ENCODE results near the gene HOXA3. TPM values are rescaled to one million over a fixed set of nuclear protein-coding genes. Genes with fewer than 3 reads are reported as not detected.

HOXA3 gene
- polyA plus RNA-seq, 3 donors, result not detected

GRCh38 chr7:27122077-27122910, 30.1 kb downstream of the HOXA3 start:
- Mint-ChIP-seq H3K4me3 (no peak overlapping the region), H3K27ac (no peak overlapping the region), H3K36me3 (no peaks in the 10 kb centered on the region), H3K27me3 (ENCODE audit: low read depth in 3 of 3) (peaks cover 1 to 3% (median 2%) of the 10 kb centered on the region in 3 donors), H3K9me3 (peaks cover 0 to 3% (median 0%) of the 10 kb centered on the region in 7 donors), H3K4me1 (peaks cover 8% of the 10 kb centered on the region)
- Histone ChIP-seq H3K27ac (ENCODE audit: low read depth in 1 of 2, low read length in 2 of 2) (no peak overlapping the region), H3K9ac (ENCODE audit: insufficient read depth, low read length, poor library complexity, severe bottlenecking) (no peak overlapping the region), H3K4me2 (replicated peaks; ENCODE audit: extremely low read depth, low read length, poor library complexity, severe bottlenecking) (no peak overlapping the region), H3K4me1 (ENCODE audit: control insufficient read depth in 1 of 2, insufficient read depth in 2 of 2, low read length in 2 of 2) (no peaks in the 10 kb centered on the region), H4K20me1 (ENCODE audit: insufficient read depth, low read length) (no peaks in the 10 kb centered on the region), H3K4me3 (replicated peaks in 1 of 3; ENCODE audit: low read depth in 2 of 3, low read length in 3 of 3) (no peak overlapping the region), H3K79me2 (ENCODE audit: insufficient read depth, low read length) (no peaks in the 10 kb centered on the region), H3K36me3 (replicated peaks in 1 of 2; ENCODE audit: control insufficient read depth in 1 of 2, insufficient read depth in 2 of 2, low read length in 2 of 2) (no peaks in the 10 kb centered on the region), H2AFZ (ENCODE audit: insufficient read depth, low read depth, low read length, poor library complexity, severe bottlenecking) (no peak overlapping the region), H3K9me3 (replicated peaks in 1 of 2; ENCODE audit: control insufficient read depth in 1 of 2, insufficient read depth in 1 of 2, low read length in 2 of 2) (no peaks in the 10 kb centered on the region), H3K27me3 (ENCODE audit: control insufficient read depth in 2 of 2, insufficient read depth in 2 of 2, low read length in 2 of 2) (no peaks in the 10 kb centered on the region)
- no peak for TF ChIP-seq CTCF (IDR thresholded peaks at IDR 0.05)
- no peak for DNase-seq
- intact Hi-C loops (cut with micrococcal nuclease), result no loop called here
- over 99% methylated on average over 21 of the region's 42 CpGs for WGBS (ENCODE audit: insufficient coverage)

- no peaks in the 10 kb centered on the region for H3K27me3 ChIP-seq (ENCODE audit: control insufficient read depth in 2 of 2, insufficient read depth in 2 of 2, low read length in 2 of 2)
- Mint-ChIP-seq H3K4me1 (peaks cover 8% of the 10 kb centered on the region), H3K36me3 (no peaks in the 10 kb centered on the region), H3K27ac (no peak overlapping the region), H3K27me3 (ENCODE audit: low read depth in 3 of 3) (peaks cover 2 to 3% (median 2%) of the 10 kb centered on the region in 3 donors), H3K4me3 (no peak overlapping the region), H3K9me3 (peaks cover 0 to 3% (median 0%) of the 10 kb centered on the region in 7 donors)
- H3K4me2 ChIP-seq (replicated peaks; ENCODE audit: extremely low read depth, low read length, poor library complexity, severe bottlenecking), result no peak overlapping the region
- no peak overlapping the region for H2AFZ ChIP-seq (ENCODE audit: insufficient read depth, low read depth, low read length, poor library complexity, severe bottlenecking)
- H3K4me3 ChIP-seq (replicated peaks in 1 of 3; ENCODE audit: low read depth in 2 of 3, low read length in 3 of 3), result no peak overlapping the region
- H3K36me3 ChIP-seq (replicated peaks in 1 of 2; ENCODE audit: control insufficient read depth in 1 of 2, insufficient read depth in 2 of 2, low read length in 2 of 2), result no peaks in the 10 kb centered on the region
- H3K9me3 ChIP-seq (replicated peaks in 1 of 2; ENCODE audit: control insufficient read depth in 1 of 2, insufficient read depth in 1 of 2, low read length in 2 of 2), result no peaks in the 10 kb centered on the region
- intact Hi-C loops (cut with micrococcal nuclease), result no loop called here
- no peaks in the 10 kb centered on the region for H3K79me2 ChIP-seq (ENCODE audit: insufficient read depth, low read length)
- no peak overlapping the region for H3K27ac ChIP-seq (ENCODE audit: low read depth in 1 of 2, low read length in 2 of 2)
- no peaks in the 10 kb centered on the region for H3K4me1 ChIP-seq (ENCODE audit: control insufficient read depth in 1 of 2, insufficient read depth in 2 of 2, low read length in 2 of 2)
- no peak for DNase-seq
- no peaks in the 10 kb centered on the region for H4K20me1 ChIP-seq (ENCODE audit: insufficient read depth, low read length)
- no peak overlapping the region for H3K9ac ChIP-seq (ENCODE audit: insufficient read depth, low read length, poor library complexity, severe bottlenecking)
- no peak for TF ChIP-seq CTCF (IDR thresholded peaks at IDR 0.05)
- WGBS (ENCODE audit: insufficient coverage), result 95% methylated on average over 7 of the region's 7 CpGs
These were observed 30.7 kb downstream of the HOXA3 start for GRCh38 chr7:27121684-27122076.

Measured in CD14-positive monocyte (primary cell).